ENCODE measurements around the gene CUEDC2. TPM values are rescaled to one million over a fixed set of nuclear protein-coding genes. Genes with fewer than 3 reads are reported as not detected.

CUEDC2 gene
- polyA plus RNA-seq, 1 donor from 2014 or later = 169 TPM

DNA sequence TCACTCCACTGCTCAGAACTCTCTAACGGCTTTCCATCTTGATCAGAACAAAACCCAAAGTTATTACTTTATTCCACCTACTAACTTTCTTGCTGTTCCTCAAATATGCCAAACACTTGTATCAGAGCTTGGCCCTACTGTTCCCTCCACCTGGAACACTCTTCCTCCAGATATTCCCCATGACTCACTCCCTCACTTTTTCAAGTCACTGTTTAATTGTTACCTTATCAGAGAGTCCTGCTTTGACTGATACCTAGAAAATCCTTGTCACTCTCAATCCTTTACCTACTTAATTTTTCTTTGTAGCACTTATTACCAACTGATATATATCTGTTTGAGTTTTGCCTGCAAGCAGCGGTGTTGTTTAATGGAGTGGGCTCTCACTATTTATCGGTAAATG is 42.5 kb downstream of the CUEDC2 start:
- Histone ChIP-seq H3K36me3 (ENCODE audit: insufficient read depth, low read length) (no peaks in the 10 kb centered on the region), H3F3A (ENCODE audit: insufficient read depth, low read length, poor library complexity, severe bottlenecking) (no peaks in the 10 kb centered on the region), H3K9me2 (ENCODE audit: insufficient read depth, low read length) (no peaks in the 10 kb centered on the region), H3K9ac (ENCODE audit: low read length) (no peak overlapping the region), H3K79me2 (replicated peaks; ENCODE audit: insufficient read depth, low read length) (no peaks in the 10 kb centered on the region), H3K27me3 (ENCODE audit: insufficient read depth, low read depth, low read length) (peaks cover 21% of the 10 kb centered on the region), H3K4me2 (ENCODE audit: low read length) (no peak overlapping the region), H3K4me3 (ENCODE audit: low read length) (no peak overlapping the region), H3K9me3 (ENCODE audit: low read length) (no peaks in the 10 kb centered on the region), H2AFZ (ENCODE audit: low read depth, low read length) (no peak overlapping the region), H3K27ac (ENCODE audit: low read length) (no peak overlapping the region), H4K20me1 (ENCODE audit: insufficient read depth) (no peaks in the 10 kb centered on the region)
- no peak for TF ChIP-seq EZH2 (IDR thresholded peaks at IDR 0.05; ENCODE audit: borderline replicate concordance, insufficient read depth, low read length, poor library complexity, severe bottlenecking)
- no peak for TF ChIP-seq EP300 (conservative IDR thresholded peaks at IDR 0.05; ENCODE audit: poor library complexity, severe bottlenecking)
- TF ChIP-seq, protein P1, sequence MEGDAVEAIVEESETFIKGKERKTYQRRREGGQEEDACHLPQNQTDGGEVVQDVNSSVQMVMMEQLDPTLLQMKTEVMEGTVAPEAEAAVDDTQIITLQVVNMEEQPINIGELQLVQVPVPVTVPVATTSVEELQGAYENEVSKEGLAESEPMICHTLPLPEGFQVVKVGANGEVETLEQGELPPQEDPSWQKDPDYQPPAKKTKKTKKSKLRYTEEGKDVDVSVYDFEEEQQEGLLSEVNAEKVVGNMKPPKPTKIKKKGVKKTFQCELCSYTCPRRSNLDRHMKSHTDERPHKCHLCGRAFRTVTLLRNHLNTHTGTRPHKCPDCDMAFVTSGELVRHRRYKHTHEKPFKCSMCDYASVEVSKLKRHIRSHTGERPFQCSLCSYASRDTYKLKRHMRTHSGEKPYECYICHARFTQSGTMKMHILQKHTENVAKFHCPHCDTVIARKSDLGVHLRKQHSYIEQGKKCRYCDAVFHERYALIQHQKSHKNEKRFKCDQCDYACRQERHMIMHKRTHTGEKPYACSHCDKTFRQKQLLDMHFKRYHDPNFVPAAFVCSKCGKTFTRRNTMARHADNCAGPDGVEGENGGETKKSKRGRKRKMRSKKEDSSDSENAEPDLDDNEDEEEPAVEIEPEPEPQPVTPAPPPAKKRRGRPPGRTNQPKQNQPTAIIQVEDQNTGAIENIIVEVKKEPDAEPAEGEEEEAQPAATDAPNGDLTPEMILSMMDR (IDR thresholded peaks at IDR 0.05; ENCODE audit: poor library complexity, severe bottlenecking) = no peak
- no peak for TF ChIP-seq MXI1 (conservative IDR thresholded peaks at IDR 0.05; ENCODE audit: poor library complexity, severe bottlenecking)
- TF ChIP-seq, protein P2, sequence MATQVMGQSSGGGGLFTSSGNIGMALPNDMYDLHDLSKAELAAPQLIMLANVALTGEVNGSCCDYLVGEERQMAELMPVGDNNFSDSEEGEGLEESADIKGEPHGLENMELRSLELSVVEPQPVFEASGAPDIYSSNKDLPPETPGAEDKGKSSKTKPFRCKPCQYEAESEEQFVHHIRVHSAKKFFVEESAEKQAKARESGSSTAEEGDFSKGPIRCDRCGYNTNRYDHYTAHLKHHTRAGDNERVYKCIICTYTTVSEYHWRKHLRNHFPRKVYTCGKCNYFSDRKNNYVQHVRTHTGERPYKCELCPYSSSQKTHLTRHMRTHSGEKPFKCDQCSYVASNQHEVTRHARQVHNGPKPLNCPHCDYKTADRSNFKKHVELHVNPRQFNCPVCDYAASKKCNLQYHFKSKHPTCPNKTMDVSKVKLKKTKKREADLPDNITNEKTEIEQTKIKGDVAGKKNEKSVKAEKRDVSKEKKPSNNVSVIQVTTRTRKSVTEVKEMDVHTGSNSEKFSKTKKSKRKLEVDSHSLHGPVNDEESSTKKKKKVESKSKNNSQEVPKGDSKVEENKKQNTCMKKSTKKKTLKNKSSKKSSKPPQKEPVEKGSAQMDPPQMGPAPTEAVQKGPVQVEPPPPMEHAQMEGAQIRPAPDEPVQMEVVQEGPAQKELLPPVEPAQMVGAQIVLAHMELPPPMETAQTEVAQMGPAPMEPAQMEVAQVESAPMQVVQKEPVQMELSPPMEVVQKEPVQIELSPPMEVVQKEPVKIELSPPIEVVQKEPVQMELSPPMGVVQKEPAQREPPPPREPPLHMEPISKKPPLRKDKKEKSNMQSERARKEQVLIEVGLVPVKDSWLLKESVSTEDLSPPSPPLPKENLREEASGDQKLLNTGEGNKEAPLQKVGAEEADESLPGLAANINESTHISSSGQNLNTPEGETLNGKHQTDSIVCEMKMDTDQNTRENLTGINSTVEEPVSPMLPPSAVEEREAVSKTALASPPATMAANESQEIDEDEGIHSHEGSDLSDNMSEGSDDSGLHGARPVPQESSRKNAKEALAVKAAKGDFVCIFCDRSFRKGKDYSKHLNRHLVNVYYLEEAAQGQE (IDR thresholded peaks at IDR 0.05; ENCODE audit: borderline replicate concordance) = no peak
- TF ChIP-seq TAF1 (IDR thresholded peaks at IDR 0.05; ENCODE audit: low read depth) = no peak
- no peak for TF ChIP-seq POLR2AphosphoS5 (IDR thresholded peaks at IDR 0.05)
- TF ChIP-seq RAD21 (conservative IDR thresholded peaks at IDR 0.05) = no peak
- TF ChIP-seq SMC3 (conservative IDR thresholded peaks at IDR 0.05; ENCODE audit: poor library complexity) = no peak

DNA sequence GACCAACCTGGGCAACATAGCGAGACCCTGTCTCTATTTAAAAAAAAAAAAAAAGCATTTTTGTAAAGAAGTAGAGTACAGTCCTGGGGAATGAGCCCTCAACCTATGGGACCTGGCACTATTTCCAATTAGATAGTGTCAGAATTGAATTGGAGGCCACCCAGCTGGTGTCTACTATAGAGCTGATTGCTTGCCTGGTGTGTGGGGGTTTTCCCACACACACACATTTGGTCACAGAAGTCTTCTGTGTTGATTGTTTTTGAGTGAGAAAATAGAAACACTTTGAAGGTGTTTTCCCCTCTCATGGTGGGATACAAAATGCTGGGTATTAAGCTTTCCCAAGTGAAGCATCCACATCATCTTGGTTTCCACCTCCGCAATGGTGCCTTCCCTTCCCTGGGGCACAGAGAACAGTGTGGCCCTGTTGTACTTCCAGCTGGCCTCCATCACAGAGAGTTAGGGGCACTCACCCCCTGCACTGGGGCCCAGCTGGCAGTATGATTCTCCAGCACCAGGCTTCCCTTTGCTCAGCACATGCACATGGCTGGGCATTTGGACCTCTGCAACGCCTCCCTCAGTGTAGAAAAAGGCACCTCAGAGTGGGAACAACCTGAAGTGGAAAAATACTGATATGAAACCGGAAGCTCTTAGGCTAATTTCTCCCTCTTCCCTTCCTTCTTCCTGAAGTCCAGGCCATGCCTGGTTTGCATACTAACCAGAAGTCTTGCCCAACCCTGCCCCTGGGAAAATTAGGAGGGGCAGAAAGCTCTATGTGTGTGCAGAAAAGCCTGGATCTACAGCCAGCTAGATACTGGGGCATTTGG is 47.6 kb downstream of the CUEDC2 start:
- Histone ChIP-seq H3K9me2 (ENCODE audit: insufficient read depth, low read length) (no peaks in the 10 kb centered on the region), H3F3A (ENCODE audit: insufficient read depth, low read length, poor library complexity, severe bottlenecking) (no peaks in the 10 kb centered on the region), H3K4me3 (ENCODE audit: low read length) (no peak overlapping the region), H3K79me2 (replicated peaks; ENCODE audit: insufficient read depth, low read length) (no peaks in the 10 kb centered on the region), H4K20me1 (ENCODE audit: insufficient read depth) (no peaks in the 10 kb centered on the region), H3K4me2 (ENCODE audit: low read length) (no peak overlapping the region), H3K36me3 (ENCODE audit: insufficient read depth, low read length) (no peaks in the 10 kb centered on the region), H2AFZ (ENCODE audit: low read depth, low read length) (no peak overlapping the region), H3K27ac (ENCODE audit: low read length) (no peak overlapping the region), H3K9me3 (ENCODE audit: low read length) (no peaks in the 10 kb centered on the region), H3K9ac (ENCODE audit: low read length) (no peak overlapping the region), H3K27me3 (ENCODE audit: insufficient read depth, low read depth, low read length) (no peaks in the 10 kb centered on the region)
- TF ChIP-seq POLR2AphosphoS5 (IDR thresholded peaks at IDR 0.05) (no peak), MXI1 (conservative IDR thresholded peaks at IDR 0.05; ENCODE audit: poor library complexity, severe bottlenecking) (no peak), SMC3 (conservative IDR thresholded peaks at IDR 0.05; ENCODE audit: poor library complexity) (no peak), EZH2 (IDR thresholded peaks at IDR 0.05; ENCODE audit: borderline replicate concordance, insufficient read depth, low read length, poor library complexity, severe bottlenecking) (no peak), TAF1 (IDR thresholded peaks at IDR 0.05; ENCODE audit: low read depth) (no peak), EP300 (conservative IDR thresholded peaks at IDR 0.05; ENCODE audit: poor library complexity, severe bottlenecking) (no peak), RAD21 (conservative IDR thresholded peaks at IDR 0.05) (no peak)
- TF ChIP-seq, protein P2 (IDR thresholded peaks at IDR 0.05; ENCODE audit: borderline replicate concordance) = no peak
- TF ChIP-seq, protein P1 (IDR thresholded peaks at IDR 0.05; ENCODE audit: poor library complexity, severe bottlenecking) = no peak

All from neural cell (in vitro differentiated cells).